Gastroesophageal sphincter (tissue), 3 donors: Measurements from ENCODE around the gene SYT1.
"Not testable (repeated sequence)": the region's sequence is repeated elsewhere in the genome, so short reads cannot be mapped to it uniquely, and the experiment has no call there.

Experiments
- CTCF ChIP-seq, 4 experiments: fragments of 200-600 bp in 2 of 4; fragments of 450-650 bp in 2 of 4; sonication (generic) in 1 of 4; IDR thresholded peaks; one replicate each; pipeline ENCODE4 v1.5.1; 2017 to 2019; ENCODE audit warnings: antibody characterized with exemption in 4 of 4, mild to moderate bottlenecking in 2 of 4, moderate library complexity in 2 of 4
- POLR2AphosphoS5 ChIP-seq: sonication (generic); formaldehyde crosslinking; IDR thresholded peaks from one replicate; pipeline ENCODE4 v1.6.1; 2017; ENCODE audit warnings: antibody characterized with exemption

- not testable (repeated sequence) for TF ChIP-seq CTCF (IDR thresholded peaks at IDR 0.05); POLR2AphosphoS5
These were observed 345.8 kb downstream of the SYT1 start for GRCh38 chr12:79210403-79210802.
